ENCODE results near the gene DTNBP1. TPM values are rescaled to one million over a fixed set of nuclear protein-coding genes. Genes with fewer than 3 reads are reported as not detected.

DTNBP1 gene
- total RNA-seq, 1 donor from 2014 or later: 20.6 TPM

DNA sequence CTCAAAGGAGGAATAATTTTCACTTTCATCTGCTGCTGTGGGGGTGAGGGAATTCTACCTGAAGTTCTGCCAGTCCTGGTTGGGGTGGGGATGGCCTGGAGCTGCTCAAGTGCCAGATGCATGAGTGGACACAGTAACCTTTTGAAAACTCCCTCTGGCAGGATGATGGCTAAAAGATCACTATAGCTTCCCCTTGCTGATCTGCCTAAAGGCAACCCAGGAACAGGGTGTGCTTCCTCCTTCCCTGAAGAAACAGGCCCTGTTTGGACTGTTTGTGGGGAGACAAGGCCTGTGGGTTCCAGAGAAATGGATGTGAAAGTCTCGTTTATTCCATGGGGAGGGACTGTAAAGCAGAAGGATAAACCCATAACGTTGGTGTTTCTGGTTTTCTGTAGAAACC lies 176.9 kb downstream of the DTNBP1 start:
- intact Hi-C loops (cut with micrococcal nuclease): no loop called here
- Mint-ChIP-seq H3K27ac (peak overlapping the region; percentile 46), H3K36me3 (ENCODE audit: low read depth) (peaks cover 54% of the 10 kb centered on the region), H3K4me3 (ENCODE audit: low read depth) (no peak overlapping the region), H3K27me3 (ENCODE audit: low read depth) (no peaks in the 10 kb centered on the region), H3K9me3 (no peaks in the 10 kb centered on the region), H3K4me1 (ENCODE audit: low read depth) (peaks cover 44% of the 10 kb centered on the region)
- DNase-seq (ENCODE audit: low spot score): no peak

DNA sequence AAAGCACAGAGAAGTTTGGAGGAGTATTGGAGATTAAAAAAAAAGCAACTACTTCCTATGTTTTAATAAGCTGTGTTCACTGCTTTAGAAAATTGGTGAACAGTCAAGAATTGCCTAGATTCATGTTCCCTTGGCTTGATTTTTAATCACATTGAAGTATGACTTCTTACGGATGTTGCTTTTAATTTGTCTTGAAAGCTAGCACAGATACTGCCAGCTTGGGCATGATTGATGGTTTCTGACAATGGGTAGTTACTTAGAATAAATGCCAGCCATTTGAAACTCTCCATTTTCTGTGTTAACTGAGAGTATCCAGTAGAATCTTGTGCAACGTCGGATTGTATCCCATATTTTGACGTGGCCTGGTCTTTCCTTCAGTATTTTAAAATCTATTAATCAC lies 178.0 kb downstream of the DTNBP1 start:
- Mint-ChIP-seq H3K9me3 (no peaks in the 10 kb centered on the region), H3K4me1 (ENCODE audit: low read depth) (peaks cover 42% of the 10 kb centered on the region), H3K4me3 (ENCODE audit: low read depth) (no peak overlapping the region), H3K36me3 (ENCODE audit: low read depth) (peaks cover 56% of the 10 kb centered on the region), H3K27ac (no peak overlapping the region), H3K27me3 (ENCODE audit: low read depth) (no peaks in the 10 kb centered on the region)
- intact Hi-C loops (cut with micrococcal nuclease): no loop called here
- DNase-seq (ENCODE audit: low spot score): no peak

DNA sequence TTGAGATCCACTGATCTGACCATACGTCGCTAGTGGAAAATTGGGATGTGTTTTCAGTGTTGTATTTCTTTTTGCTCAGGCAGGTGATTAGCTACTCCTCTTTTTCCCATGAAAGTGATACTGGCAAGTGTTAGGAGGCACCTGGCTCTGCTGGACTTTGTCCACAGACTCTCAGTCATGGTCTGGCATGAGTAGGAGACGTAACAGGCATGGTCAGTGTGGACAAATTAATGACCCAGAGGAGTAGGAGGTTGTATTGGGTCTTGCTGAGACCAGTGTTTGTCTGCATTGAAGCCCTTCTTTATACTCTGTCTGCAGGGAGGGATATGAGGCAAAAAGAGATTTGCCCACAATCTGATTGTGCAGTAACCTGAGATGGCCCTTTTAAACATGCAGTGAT lies 178.7 kb downstream of the DTNBP1 start:
- intact Hi-C loops (cut with micrococcal nuclease): no loop called here
- no peak overlapping the region for H3K4me3 Mint-ChIP-seq (ENCODE audit: low read depth)

DNA sequence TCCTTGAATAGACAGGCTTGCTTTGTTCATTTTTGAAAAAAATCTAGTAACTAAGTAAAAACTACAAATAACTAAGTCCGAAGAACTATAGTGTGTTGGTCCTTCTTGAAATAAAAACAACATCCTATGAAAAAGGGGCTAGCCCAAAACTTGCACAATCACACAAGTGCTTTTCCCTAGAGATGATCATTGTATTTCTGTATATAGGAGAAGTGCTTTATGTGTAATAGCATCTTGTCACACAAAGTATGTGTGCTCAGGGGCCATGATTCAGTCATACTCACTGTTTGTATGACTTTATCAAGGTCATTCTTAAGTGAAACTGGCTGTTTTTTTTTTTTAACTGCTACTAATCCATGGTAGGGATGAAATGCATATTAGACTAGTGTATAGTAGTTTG lies 179.8 kb downstream of the DTNBP1 start:
- Mint-ChIP-seq H3K4me1 (ENCODE audit: low read depth) (peaks cover 38% of the 10 kb centered on the region), H3K9me3 (no peaks in the 10 kb centered on the region), H3K36me3 (ENCODE audit: low read depth) (peaks cover 51% of the 10 kb centered on the region), H3K27me3 (ENCODE audit: low read depth) (no peaks in the 10 kb centered on the region), H3K4me3 (ENCODE audit: low read depth) (no peak overlapping the region), H3K27ac (no peak overlapping the region)
- intact Hi-C loops (cut with micrococcal nuclease): no loop called here
- no peak for DNase-seq (ENCODE audit: low spot score)

More for the DNA sequence above, 178.7 kb downstream of the DTNBP1 start:
- H3K9me3 Mint-ChIP-seq: no peaks in the 10 kb centered on the region
- no peak overlapping the region for H3K27ac Mint-ChIP-seq
- no peak for DNase-seq (ENCODE audit: low spot score)
- peaks cover 36% of the 10 kb centered on the region for H3K4me1 Mint-ChIP-seq (ENCODE audit: low read depth)
- H3K27me3 Mint-ChIP-seq (ENCODE audit: low read depth): no peaks in the 10 kb centered on the region
- peaks cover 55% of the 10 kb centered on the region for H3K36me3 Mint-ChIP-seq (ENCODE audit: low read depth)

DNA sequence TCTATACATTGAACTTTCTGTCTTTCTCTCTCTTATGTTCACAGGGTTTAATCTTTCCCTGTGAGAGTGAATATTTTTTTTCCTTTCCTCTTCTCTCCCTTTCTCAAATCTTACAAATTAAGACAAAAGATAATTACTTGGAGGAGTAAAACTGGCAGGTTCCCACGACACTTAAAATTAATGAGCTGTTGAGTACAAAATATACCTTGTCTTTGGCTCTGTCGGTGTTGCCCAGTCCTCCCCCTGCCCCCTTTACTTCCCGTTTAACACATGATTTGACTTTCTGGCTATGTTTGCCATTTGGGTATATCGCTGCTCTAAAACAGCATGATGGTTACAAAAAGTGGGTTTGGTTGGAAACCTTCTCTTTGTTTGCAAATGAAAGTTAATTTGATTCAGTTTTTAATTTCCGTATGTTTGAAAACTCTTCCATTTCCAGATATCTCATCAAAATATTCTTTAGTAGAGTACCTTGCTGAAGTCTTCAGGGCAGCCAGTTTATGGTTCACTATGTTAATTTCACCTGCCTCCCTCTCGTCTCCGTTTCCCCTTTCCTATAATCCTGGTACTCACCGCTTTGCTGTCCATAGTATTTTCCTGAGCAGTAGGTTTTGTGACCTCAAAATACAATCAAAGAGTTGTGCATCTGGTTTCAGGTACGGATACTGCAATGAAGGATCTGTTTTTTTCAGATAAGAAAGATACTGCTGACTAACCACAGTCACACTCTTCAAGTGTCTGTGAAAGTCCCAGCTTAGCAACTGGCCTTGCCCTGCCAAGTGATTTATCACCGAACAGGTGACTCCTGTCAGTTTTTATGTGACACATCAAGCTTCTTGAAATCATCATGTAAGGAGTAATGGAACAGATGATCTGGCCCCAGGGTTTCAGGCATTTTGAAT lies 181.2 kb downstream of the DTNBP1 start:
- intact Hi-C loops (cut with micrococcal nuclease): no loop called here
- peak overlapping the region; percentile 44 for H3K27ac Mint-ChIP-seq
- H3K4me1 Mint-ChIP-seq (ENCODE audit: low read depth): peaks cover 42% of the 10 kb centered on the region
- no peaks in the 10 kb centered on the region for H3K9me3 Mint-ChIP-seq
- peaks cover 53% of the 10 kb centered on the region for H3K36me3 Mint-ChIP-seq (ENCODE audit: low read depth)
- no peak overlapping the region for H3K4me3 Mint-ChIP-seq (ENCODE audit: low read depth)
- DNase-seq (ENCODE audit: low spot score): no peak
- H3K27me3 Mint-ChIP-seq (ENCODE audit: low read depth): no peaks in the 10 kb centered on the region

DNA sequence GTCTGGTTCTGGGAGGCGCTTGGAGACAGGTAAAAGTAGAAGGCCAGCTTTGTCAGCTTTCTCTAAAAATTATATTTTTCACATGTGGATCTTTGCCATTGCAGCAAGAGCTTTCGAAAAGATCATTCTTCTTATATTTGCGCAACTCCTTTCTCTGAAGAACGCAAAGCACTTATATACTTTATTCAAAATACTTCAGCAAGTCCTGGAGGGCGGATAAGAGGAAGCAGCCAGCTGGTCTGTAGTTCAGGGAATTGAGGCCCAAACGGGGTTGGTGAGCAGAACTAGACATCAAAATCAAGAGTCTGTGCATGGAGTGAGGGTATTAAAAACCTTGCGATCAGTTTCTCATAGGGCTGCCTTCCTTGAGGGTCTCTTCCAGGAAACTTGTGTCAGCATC lies 182.3 kb downstream of the DTNBP1 start:
- Mint-ChIP-seq H3K9me3 (no peaks in the 10 kb centered on the region), H3K36me3 (ENCODE audit: low read depth) (peaks cover 55% of the 10 kb centered on the region), H3K27me3 (ENCODE audit: low read depth) (no peaks in the 10 kb centered on the region), H3K27ac (peak overlapping the region; percentile 19), H3K4me3 (ENCODE audit: low read depth) (no peak overlapping the region), H3K4me1 (ENCODE audit: low read depth) (peaks cover 45% of the 10 kb centered on the region)
- intact Hi-C loops (cut with micrococcal nuclease): no loop called here
- no peak for DNase-seq (ENCODE audit: low spot score)

DNA sequence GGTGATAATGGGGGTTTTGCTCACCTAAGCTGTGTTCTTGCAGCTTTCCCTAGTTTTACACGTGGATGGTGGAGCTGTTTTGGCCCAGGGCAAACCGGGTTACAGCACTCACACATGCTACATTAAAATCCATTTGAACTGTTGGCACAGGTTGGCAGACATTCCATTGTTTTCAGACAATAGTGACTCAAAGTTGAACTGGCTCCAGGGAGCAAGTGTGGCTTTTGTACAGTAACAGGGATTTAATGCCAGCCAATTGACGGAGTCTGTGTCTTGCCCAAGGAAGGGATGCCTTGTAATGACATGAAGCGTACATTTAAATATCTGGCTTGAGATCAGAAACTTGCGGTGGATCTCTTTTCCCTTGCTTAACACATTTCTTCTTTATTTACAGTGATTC lies 183.1 kb downstream of the DTNBP1 start:
- intact Hi-C loops (cut with micrococcal nuclease): no loop called here
- peaks cover 46% of the 10 kb centered on the region for H3K4me1 Mint-ChIP-seq (ENCODE audit: low read depth)

DNA sequence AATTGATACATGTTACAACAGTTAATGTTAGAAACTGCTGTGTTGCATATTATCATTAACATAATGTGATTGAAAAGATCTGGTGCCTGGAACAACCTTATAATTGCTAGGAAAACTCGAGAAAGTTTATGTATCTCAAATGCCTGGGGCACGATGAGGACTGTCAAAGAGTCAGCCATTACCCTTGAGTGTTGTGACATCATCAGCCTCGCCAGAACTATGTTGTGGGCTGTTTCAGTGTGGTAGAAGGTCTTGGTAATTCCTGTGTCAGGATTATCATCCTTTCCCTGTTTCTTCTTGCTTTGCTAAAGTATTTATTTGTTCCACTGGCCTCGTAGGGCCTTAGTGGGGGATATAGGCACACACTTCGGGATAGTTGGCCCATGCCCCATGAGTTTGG lies 185.1 kb downstream of the DTNBP1 start:
- H3K4me1 Mint-ChIP-seq (ENCODE audit: low read depth): peaks cover 42% of the 10 kb centered on the region
- intact Hi-C loops (cut with micrococcal nuclease): no loop called here
- no peak for DNase-seq (ENCODE audit: low spot score)
- no peak overlapping the region for H3K4me3 Mint-ChIP-seq (ENCODE audit: low read depth)
- peaks cover 75% of the 10 kb centered on the region for H3K36me3 Mint-ChIP-seq (ENCODE audit: low read depth)
- H3K27me3 Mint-ChIP-seq (ENCODE audit: low read depth): no peaks in the 10 kb centered on the region
- H3K9me3 Mint-ChIP-seq: no peaks in the 10 kb centered on the region
- no peak overlapping the region for H3K27ac Mint-ChIP-seq

More for the DNA sequence above, 183.1 kb downstream of the DTNBP1 start:
- Mint-ChIP-seq H3K4me3 (ENCODE audit: low read depth) (no peak overlapping the region), H3K27ac (peak overlapping the region; percentile 19), H3K36me3 (ENCODE audit: low read depth) (peaks cover 60% of the 10 kb centered on the region), H3K27me3 (ENCODE audit: low read depth) (no peaks in the 10 kb centered on the region), H3K9me3 (no peaks in the 10 kb centered on the region)
- DNase-seq (ENCODE audit: low spot score): no peak

DNA sequence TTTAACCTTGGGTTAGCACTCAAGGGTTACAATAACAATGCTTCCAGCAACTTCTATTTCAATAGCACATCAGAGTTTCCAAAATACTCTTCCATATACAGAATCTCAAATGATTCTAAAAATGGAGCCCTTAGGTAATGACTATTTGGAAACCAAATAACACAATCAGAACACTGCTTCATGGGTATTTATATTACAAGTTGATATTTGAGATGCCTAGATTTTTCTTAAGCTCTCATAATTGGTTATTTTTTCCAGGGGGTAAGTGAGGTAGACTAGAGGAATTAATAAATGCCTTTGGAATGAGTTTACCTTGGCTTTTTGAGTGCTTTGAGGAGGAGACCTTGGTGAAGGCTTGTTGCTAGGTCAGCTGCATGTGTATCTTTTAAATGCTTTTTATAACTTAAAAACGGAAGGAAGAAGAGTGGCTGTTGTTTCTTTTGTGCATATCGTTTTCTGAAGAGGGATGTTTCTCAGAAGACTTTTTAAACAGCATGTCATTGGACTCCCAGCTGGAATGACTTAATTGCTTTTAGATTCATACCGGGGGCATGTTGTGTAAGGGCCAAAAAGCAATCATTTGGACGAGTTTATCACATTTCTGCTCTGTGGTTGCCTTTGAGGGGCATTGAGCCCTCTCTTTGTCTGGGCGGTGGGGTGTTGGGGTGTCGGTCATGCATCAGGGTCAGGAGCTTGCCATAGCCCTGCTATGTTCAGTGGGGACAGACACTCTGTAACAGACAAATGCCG lies 186.0 kb downstream of the DTNBP1 start:
- Mint-ChIP-seq H3K4me3 (ENCODE audit: low read depth) (no peak overlapping the region), H3K36me3 (ENCODE audit: low read depth) (peaks cover 77% of the 10 kb centered on the region), H3K27ac (no peak overlapping the region), H3K27me3 (ENCODE audit: low read depth) (no peaks in the 10 kb centered on the region), H3K4me1 (ENCODE audit: low read depth) (peaks cover 44% of the 10 kb centered on the region), H3K9me3 (no peaks in the 10 kb centered on the region)
- intact Hi-C loops (cut with micrococcal nuclease): no loop called here
- no peak for DNase-seq (ENCODE audit: low spot score)

DNA sequence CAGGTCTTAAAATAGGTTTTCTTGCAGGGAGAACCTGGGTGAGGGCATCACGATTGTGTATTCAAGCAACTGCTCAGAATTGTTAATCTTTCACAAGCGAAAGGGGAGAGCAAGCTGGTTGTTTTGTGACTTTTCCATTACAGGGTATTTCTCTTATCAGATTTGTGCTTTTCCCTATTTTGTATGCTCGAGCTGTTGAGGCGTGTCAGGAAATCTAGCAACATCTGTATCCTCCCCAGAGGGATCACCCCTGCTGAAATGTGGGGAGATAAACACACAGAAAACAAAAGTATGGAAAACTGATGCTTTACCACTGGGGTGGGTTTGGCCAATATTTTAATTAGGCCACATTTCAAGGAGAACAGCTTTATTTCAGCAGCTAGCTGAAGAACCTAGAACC lies 187.0 kb downstream of the DTNBP1 start:
- Mint-ChIP-seq H3K36me3 (ENCODE audit: low read depth) (peaks cover 69% of the 10 kb centered on the region), H3K4me1 (ENCODE audit: low read depth) (peaks cover 34% of the 10 kb centered on the region), H3K27me3 (ENCODE audit: low read depth) (no peaks in the 10 kb centered on the region), H3K4me3 (ENCODE audit: low read depth) (no peak overlapping the region), H3K9me3 (no peaks in the 10 kb centered on the region), H3K27ac (peak overlapping the region; percentile 17)
- intact Hi-C loops (cut with micrococcal nuclease): no loop called here
- DNase-seq (ENCODE audit: low spot score): no peak

DNA sequence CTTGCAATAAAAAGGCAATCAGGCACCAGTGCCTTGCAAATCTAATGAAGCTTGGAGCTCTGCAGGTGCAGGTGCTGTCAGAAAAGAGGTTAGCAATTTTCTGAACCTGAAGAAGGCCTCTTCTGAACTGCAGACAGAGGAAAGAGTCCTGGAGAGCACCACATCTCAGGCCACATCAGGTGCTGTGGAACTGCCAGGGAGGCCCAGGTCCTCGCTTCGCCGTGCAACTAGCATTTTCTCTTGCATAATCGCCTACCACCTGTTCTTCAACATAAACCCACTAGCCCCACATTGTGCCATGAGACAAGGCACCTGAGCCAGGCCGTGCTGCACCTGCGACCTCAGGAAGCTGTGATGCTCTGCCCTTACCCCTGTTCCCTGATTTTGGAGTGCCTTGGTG lies 187.6 kb downstream of the DTNBP1 start:
- Mint-ChIP-seq H3K27ac (no peak overlapping the region), H3K9me3 (no peaks in the 10 kb centered on the region), H3K4me1 (ENCODE audit: low read depth) (peaks cover 30% of the 10 kb centered on the region), H3K4me3 (ENCODE audit: low read depth) (no peak overlapping the region), H3K27me3 (ENCODE audit: low read depth) (no peaks in the 10 kb centered on the region), H3K36me3 (ENCODE audit: low read depth) (peaks cover 65% of the 10 kb centered on the region)
- intact Hi-C loops (cut with micrococcal nuclease): no loop called here
- no peak for DNase-seq (ENCODE audit: low spot score)

DNA sequence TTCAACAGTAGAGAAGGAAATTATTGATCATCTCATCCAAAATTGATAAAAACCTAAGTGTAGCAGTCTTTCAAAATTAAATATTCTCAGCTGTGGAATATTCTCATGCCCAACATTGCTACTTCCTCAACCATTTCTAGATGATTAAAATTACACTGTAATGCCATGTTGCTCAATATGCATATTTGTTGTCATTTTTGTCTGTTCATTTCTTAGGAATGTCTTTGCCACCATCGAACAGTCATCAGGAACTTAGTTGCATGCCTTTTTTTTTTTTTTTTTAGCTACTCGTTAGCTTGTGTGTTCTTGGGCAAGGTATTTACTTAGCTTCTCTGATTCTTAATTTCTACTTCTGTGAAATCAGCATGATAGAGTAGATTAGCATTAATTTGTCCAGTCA lies 188.6 kb downstream of the DTNBP1 start:
- peaks cover 26% of the 10 kb centered on the region for H3K4me1 Mint-ChIP-seq (ENCODE audit: low read depth)
- no peaks in the 10 kb centered on the region for H3K9me3 Mint-ChIP-seq
- H3K36me3 Mint-ChIP-seq (ENCODE audit: low read depth): peaks cover 56% of the 10 kb centered on the region
- no peaks in the 10 kb centered on the region for H3K27me3 Mint-ChIP-seq (ENCODE audit: low read depth)
- no peak overlapping the region for H3K27ac Mint-ChIP-seq
- no peak overlapping the region for H3K4me3 Mint-ChIP-seq (ENCODE audit: low read depth)
- no peak for DNase-seq (ENCODE audit: low spot score)
- intact Hi-C loops (cut with micrococcal nuclease): no loop called here

DNA sequence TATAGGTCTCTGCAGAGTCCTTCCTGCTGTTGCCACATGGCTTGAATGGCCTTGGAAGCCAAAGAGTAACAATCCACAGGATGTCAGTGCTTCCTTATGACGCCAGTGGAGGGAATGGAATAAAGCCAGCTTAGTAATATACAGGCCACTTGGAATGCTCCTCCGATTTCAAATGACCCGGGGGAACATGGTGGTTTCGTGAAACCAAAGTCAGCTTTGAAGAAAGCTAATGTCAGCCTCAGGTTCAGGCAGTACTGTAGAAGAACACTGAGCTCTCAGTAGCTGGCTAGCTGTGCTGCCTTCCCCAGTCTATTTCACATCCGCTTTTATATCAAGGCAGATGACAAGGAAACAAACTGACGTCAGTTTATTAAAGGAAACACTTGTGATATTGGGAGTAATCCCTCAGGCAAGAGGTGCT lies 189.1 kb downstream of the DTNBP1 start:
- H3K4me3 Mint-ChIP-seq (ENCODE audit: low read depth): no peak overlapping the region
- no peaks in the 10 kb centered on the region for H3K9me3 Mint-ChIP-seq
- no peak for DNase-seq (ENCODE audit: low spot score)
- H3K4me1 Mint-ChIP-seq (ENCODE audit: low read depth): peaks cover 23% of the 10 kb centered on the region
- H3K27ac Mint-ChIP-seq: no peak overlapping the region
- no peaks in the 10 kb centered on the region for H3K27me3 Mint-ChIP-seq (ENCODE audit: low read depth)
- intact Hi-C loops (cut with micrococcal nuclease): no loop called here
- H3K36me3 Mint-ChIP-seq (ENCODE audit: low read depth): peaks cover 55% of the 10 kb centered on the region
